ENCODE results near the gene PDXDC1.
"Not testable (repeated sequence)": the region's sequence is repeated elsewhere in the genome, so short reads cannot be mapped to it uniquely, and the experiment has no call there.

PDXDC1 gene

DNA sequence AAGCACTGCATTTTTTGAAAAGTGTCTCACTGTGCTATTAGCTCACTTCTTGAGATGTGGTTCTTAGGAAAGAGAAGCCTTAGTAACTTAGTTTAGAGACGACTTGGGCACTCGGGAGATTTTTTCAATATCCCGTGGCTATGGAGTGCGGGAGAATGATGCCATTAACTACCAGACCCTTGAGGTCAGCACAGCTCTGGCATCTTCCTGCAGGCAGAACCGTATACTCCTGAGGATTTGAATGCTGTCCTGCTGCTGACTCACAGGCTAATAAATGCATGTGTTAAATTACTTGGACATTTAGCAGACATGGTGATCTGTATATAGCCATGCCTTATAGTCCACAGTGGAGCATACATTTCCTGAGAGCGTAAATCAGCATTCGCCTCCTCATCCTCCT lies 46.6 kb downstream of the PDXDC1 start:
- not testable (repeated sequence) for DNase-seq

DNA sequence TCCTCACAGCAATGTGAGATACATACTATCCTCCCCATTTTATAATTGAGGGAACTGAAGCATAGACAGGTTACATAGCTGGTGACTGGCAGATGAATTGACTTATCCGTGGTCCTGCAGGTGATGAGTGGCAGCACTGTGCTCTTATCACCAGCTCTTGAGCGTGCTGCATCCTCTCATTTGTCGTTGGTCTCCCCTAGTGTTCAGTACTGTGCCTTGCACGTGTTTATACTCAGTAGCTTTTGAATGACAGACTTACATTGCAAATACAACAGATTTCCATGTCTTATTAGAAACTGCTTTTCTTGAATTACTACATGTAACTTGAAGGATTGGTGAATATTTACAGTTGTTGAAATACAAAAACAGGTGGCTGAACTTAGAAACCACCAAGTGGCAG lies 47.4 kb downstream of the PDXDC1 start:
- DNase-seq: peak; percentile 81

DNA sequence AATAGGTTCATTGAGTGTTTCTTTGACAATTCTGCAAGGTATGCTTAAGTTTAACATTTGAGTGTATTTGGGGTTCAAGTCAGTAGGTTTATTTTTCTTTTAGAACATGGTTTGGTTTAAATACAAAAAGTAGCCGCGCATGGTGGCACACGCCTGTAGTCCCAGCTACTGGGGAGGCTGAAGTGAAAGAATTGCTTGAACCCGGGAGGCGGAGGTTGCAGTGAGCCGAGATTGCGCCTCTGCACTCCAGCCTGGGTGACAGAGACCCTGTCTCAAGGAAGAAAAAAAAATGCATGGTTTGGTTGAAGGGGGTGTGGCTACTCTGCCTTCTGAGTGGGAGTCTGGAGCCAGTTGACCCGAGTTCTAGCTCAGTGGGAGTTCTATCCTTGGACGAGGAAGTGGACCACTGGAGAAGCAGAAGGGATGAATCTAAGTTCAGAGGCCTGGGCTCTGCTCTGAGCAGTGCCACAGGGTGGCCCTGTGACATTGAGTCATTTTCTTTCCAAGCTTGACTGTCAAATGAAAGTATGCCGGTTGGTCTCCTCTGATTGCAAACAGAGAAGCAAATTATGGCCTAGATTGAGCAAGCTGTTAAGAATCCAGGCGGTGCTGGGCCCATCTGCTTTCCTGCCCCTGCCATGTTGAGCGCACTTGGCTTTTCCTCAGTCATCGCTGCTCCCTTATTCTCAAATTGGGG lies 48.7 kb downstream of the PDXDC1 start:
- not testable (repeated sequence) for DNase-seq

DNA sequence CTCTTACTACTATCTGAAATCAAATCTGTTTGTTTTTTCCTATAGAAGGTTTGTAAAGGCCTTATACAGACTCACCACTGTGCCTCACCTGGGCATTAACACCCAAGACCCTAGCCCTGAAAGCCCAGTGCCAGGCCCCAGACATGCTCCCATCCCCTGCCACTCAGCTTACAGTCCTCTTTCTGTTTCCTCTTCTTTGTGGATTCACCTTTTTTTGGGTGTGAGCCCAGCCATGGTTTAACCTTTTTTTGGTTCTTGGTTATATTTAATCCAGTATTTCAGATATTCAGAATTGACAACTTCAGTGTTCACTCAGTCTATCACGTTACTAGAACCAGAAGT lies 50.0 kb downstream of the PDXDC1 start:
- not testable (repeated sequence) for DNase-seq

DNA sequence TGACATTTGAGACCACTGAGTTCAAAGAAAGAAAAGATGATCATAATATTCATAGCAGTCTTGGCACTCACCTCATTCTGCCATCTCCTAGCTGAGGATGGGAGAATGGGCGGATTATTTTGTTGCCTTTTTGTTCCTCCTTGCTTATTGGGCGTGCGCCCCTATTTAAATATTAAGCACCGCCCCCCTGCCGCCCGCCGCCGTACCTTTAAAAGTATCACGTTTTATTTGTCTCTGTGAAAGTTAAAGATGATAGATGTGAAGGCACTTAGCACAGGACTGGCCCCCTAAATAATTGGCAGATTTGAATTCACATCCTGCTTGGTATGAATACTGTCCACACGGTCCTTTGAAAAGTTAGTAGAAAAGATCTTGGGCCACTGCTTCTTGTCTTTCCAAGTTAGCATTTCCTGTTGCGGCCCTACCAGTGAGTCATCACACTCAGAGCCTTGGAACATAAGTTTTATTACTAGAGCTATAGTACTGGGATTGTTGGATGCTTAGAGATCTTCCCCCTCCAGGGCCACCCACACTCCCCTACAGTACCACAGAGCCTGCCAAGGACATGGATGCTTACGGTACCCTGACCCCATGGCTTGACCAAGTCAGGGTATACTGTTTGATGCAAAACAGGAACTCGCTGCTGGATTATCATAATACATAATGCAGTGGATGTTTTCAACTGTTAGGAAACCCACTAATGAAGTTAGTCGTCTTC lies 50.6 kb downstream of the PDXDC1 start:
- not testable (repeated sequence) for DNase-seq

DNA sequence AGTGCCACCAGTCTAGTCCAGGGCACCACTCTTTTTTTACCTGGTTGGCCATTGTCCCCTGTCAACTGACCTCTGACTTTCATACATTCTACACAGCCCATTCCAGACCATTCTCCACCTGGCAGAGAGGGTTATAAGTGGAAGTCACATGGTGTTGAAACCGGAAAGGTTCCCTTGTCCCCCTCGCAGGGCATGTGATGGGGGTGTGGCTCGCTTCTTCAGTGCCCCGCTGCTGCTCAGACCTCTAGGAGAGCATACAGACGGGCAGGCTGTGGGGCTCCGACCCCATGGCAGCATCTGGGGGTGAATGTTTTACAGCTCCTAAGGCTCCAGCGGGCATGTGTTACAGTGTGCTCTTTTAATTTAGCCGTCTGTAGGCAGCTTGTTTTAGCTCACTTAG lies 52.2 kb downstream of the PDXDC1 start:
- not testable (repeated sequence) for DNase-seq

DNA sequence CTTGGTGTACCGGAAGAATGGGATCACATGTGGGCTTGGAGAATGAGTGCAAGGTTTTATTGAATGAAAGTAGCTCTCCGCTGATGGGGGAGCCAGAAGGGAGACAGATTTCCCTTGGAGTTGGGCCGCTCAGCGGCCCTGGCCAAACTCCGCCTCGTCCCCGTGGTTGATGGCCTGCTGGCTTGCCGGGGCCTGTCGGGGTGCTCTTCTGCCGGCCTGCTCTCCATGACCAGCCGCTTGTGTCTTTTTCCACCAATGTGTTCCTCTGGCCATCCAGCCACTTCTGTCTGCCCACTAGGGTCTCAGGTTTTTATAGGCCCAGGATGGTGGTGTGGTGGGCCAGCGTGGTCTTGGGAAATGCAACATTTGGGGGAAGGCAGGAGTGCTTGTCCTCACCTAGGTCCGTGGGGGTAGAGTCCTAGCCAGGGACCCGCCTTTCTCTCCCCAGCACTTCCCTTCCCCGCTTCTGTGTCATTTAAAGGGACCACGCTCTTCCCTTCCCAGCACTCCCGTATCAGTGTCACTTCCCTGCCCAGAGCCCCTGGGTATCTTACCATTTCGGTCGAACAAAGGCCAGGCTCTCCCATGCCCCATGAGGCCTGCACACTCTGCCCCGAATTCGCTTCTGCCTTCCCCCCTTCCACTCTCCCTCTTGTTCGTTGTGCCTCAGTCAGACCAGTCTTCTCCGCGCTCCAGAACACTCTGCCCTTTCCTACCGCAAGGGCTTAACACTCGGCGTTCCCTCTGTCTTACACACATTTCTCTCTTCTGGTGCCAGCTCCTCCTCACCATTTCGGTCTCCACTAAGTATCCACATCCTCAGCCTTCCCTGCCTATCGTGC lies 52.9 kb downstream of the PDXDC1 start:
- DNase-seq: not testable (repeated sequence)

DNA sequence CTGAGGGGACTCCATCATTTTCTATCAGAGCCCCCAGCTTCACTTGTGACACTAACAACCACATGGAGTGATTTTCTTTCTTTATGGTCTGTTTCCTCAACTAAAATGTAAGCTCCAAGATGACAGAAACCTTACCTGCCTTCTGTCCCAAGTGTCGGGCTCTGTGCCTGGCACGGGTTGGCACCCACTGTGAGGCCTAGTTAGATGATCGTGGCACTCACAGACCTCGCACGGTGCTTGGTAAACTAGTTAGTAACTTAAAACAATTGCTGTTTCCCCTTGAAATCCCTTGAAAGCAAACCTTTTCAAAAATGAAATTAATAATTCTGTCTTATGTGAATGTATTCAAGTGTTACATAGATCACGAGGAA lies 53.5 kb downstream of the PDXDC1 start:
- DNase-seq: not testable (repeated sequence)

DNA sequence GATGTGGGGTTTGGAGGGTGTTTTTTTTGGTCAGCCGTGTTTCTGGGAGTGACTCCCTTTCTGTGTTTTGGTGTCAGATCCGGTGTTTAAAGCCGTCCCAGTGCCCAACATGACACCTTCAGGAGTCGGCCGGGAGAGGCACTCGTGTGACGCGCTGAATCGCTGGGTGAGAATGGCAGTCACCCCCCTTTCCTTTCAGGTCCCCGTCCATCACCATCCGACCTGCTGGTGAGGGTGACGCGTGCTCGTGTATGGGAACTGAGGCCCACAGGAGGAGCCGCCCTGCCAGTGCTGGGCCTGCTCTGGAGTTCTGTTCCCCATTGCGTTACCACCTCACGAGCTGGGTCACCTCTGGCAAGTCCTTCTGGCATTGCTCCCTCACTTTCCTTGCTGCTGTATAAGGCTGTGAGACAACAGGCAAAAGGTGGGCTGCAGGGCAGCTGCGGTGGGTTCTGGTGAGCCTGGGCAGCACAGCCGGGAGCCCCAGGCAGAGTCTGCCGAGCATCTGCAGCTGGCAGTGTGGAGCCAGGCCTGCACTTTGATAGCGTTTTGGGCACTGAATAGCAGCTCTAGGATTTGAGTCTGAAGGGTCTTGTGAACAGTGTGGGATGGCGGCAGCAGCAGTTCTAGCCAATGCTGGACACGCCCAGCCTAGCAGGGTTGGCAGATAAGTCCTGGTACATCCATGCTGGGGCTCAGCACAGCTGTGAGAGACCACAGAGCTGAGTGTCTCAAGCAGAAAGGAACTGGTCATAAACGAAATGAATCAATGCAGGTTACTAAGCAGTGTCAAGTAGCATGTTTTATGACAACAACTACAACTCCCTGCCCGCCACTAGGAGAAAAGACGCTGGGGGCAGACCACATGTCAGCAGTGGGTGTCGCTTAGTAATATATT lies 54.2 kb downstream of the PDXDC1 start:
- not testable (repeated sequence) for DNase-seq

DNA sequence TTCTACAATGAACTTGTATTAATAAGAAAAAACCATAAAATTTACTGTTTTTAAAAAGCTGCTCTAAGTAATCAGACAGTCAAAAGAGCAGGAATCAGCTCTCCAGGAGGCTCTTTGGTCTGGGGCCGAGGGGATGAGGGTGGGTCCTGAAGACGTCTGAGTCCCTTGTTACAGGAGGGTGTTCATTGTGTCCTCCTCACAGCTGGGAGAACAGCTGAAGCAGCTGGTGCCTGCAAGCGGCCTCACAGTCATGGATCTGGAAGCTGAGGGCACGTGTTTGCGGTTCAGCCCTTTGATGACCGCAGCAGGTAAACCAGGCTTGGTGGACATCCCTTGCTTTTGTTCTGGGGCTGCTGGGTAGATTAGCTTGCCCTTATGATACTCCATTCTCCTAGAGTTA lies 54.9 kb downstream of the PDXDC1 start:
- not testable (repeated sequence) for DNase-seq

DNA sequence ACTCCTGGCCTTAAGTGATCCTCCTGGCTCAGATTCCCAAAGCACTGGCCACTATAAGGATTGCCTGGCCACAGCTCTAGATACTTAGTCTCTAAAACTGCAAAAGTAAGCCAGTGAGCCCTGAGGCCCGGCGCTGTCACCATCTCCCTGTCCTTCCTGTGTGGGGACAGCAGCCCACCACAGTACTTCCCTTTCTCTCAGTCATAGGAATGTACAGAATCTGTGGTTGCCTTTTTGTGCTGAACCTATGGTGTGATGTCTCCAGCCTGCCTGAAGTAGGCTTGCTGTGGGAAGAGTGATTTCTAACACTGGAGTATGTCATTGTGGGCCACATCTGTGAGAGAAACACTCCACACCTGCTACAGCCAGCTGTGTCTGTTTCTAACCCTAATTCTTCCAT lies 56.4 kb downstream of the PDXDC1 start:
- no peak for DNase-seq

DNA sequence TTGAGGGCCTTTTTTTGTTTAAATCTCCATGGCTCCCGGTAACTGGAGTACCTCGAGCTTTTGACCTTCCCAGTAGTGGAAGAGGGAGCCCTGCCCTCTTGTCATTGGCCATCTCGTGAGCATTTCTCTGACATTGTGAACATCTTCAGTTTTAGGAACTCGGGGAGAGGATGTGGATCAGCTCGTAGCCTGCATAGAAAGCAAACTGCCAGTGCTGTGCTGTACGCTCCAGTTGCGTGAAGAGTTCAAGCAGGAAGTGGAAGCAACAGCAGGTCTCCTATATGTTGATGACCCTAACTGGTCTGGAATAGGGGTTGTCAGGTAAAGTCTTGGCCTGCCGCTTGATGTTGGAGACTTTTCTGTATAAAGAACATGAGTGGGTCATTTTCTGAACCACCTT lies 56.8 kb downstream of the PDXDC1 start:
- no peak for DNase-seq

DNA sequence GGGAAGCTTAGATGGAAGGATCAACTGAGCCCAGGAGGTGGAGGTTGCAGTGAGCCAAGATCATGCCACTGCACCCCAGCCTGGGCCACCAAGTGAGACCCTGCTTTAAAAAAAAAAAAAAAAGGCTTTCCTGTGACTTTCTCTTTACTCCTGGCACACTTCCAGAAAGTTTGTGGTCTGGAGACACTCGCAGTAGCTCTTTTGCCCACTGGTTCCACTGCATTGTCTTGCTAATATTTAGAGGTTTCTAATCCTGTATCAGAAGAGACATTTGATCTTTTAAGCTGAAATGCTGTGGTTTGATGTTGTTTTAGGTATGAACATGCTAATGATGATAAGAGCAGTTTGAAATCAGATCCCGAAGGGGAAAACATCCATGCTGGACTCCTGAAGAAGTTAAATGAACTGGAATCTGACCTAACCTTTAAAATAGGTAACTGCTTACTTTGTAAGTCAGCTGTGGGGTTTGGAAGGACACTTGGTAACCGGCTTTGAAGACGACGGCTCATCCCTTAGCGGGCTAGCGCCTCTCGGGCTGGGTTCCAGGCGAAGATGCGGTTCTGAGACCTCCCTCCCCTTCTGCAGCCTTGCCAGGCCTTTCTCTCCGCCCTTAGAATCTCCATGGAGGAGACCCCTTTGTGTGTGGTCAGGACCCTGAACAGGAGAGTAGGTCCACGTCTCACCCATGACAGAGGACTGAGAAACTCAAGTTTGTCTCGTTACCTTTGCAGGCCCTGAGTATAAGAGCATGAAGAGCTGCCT lies 57.9 kb downstream of the PDXDC1 start:
- no peak for DNase-seq

DNA sequence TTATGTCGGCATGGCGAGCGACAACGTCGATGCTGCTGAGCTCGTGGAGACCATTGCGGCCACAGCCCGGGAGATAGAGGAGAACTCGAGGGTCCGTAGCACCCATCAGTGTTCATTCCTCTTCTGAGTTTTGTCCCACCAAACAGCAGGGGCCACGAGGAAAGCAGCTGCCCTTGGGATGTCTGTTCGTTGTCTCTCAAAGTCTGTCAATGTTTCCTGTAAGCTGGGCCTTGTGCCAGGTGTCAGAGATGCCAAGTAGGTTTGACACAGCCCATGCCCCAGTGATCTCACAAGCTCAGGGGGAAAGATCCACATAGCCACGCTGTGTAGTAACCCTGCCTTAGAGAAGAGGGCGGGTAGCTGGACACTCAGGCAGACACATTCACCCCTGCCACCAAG lies 58.5 kb downstream of the PDXDC1 start:
- no peak for DNase-seq

DNA sequence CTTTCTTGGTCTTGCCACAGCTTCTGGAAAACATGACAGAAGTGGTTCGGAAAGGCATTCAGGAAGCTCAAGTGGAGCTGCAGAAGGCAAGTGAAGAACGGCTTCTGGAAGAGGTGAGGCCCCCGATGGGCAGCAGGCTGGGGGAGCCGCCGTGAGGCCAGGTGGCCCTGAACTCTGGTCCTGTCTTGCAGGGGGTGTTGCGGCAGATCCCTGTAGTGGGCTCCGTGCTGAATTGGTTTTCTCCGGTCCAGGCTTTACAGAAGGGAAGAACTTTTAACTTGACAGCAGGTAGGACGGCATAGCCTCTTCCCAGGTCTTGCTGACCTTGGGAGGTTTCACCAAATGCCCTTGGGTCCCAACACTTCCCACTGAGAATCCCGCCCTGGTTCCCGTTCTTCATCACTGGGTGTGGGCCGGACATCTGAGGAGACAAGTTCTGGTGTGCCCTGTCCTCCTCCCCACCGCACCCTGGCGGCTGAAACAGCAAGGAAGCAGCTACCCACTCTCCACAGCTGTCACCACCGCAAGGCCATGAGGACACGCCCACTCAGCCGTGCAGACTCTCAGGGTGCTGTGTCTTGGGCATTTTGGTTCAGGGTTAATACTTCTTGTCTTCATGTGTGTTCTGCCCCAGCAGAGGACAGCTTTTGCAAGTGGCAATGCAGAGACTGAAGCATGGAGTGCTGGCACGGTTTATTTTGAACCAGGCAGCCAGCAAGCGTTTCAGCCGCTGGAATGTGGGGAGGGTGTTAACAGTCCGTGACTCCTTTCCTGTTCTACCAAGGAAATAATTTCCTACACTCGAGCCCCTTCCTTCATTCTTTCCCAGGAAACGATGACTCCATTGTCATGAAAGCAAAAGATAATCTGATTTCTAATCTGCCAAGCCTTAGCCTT lies 59.7 kb downstream of the PDXDC1 start:
- no peak for DNase-seq

DNA sequence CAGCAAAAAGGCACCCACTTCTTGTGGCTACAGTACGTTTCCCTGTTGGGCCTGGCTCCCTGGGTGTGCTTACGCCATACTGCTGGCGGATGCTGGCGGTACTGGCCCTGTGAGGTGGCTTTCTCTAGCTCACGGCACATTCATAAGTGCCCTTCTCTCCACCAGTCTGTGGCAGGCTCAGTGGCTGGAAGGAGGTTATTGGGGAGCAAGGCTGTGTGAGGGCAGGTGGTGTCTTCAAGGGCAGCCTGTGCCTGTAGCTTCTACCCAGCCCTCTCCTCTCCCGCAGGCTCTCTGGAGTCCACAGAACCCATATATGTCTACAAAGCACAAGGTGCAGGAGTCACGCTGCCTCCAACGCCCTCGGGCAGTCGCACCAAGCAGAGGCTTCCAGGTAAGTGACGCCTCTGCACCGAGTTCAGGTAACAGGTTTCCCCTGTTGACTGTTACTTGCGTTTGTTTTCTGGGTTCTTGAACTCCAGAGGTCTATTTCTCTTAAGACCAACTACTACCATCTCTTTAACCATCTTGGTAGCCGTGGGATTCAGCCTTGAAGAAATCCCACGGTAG lies 60.4 kb downstream of the PDXDC1 start:
- no peak for DNase-seq

DNA sequence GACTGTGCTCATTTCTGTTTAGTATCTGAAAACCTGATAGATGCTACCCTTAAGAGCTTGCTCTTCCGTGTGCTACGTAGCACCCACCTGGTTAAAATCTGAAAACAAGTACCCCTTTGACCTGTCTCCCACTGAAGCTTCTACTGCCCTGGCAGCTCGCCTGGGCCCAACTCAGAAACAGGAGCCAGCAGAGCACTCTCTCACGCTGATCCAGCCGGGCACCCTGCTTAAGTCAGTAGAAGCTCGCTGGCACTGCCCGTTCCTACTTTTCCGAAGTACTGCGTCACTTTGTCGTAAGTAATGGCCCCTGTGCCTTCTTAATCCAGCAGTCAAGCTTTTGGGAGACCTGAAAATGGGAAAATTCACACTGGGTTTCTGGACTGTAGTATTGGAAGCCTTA lies 62.2 kb downstream of the PDXDC1 start:
- no peak for DNase-seq

DNA sequence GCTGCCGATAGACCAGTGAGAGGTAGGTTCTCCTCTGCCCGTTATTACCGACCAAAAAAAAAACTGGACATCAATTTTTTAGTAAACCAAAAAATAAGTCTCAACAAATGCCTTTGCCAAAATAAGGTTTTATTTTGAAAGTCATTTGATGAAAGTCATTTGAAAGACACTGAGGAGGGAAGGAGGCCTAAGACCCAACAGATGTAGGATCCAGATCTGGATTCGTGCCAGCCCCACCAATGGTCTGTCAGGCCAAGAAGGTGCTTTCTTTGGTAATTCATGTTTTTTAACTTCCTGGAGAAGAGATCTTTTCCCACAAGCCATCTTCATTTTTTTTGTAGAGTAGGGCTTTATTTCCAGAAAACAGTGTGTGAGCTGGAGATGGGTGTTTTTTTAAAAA lies 62.9 kb downstream of the PDXDC1 start:
- peak; percentile 38 for DNase-seq

DNA sequence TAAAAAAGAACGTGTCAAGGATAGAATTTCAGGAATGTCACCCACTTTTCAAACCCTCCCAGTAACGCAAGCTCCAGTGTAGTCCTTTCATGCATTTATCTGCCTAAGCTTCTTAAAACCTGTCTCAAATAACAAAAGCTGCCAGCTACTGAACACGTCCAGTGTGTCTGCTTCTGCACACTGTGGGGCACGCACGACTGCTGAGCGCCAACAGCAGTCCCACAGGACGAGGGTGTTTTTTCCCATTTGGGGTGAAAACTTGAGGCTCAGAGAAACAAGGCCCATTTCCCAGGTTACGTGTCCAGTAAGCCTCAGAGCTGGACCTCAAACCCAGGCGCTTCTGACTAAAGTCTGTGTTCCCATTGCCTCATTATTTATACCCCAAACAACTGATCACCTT lies 63.9 kb downstream of the PDXDC1 start:
- DNase-seq: peak; percentile 72

DNA sequence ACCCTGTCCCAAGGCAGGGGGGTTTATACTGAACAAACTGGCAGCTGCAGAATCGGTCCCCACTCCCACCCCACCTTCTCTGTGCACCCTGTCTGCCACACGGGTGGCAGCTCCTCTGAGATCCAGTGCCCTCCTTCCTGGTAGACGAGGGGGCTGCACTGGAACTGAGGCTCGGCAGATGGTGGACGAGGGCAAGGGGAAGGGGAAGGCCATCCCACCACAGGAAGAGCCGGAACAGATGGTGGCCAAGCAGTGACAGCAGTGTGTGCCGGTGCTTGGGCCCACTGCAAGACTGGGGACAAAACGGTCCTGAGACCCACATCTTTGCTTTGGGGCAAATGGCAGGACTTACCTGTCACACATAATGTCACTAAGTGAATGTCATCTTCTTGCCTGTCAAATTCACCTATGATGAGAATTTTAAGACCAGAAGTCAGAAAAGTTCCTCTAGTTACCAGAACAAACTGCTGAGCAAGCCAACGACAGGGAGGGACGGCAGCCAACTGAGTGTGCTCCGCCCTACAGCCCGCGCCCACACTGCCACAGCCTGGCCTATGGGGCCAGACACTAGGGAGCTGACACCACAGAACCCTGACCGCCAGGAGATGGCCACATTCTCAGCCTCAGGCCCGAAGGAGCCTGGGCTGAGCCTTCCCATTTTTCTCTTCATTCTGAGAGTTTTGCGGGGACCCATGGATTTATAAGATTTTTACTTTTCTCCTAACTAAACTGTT lies 66.6 kb downstream of the PDXDC1 start:
- peak; percentile 72 for DNase-seq
